Airway epithelial cell (primary cell): Measurements from ENCODE around the gene CYP27C1. TPM values are rescaled to one million over a fixed set of nuclear protein-coding genes. Genes with fewer than 3 reads are reported as not detected.

Experiments
- total RNA-seq: library from RNA; depleted of rRNA; stranded (reverse); fragments of >200 nt; gene quantifications from 2 replicates; pipeline ENCODE4 v1.2.3, GENCODE V29; 2015

The CYP27C1 gene, protein sequence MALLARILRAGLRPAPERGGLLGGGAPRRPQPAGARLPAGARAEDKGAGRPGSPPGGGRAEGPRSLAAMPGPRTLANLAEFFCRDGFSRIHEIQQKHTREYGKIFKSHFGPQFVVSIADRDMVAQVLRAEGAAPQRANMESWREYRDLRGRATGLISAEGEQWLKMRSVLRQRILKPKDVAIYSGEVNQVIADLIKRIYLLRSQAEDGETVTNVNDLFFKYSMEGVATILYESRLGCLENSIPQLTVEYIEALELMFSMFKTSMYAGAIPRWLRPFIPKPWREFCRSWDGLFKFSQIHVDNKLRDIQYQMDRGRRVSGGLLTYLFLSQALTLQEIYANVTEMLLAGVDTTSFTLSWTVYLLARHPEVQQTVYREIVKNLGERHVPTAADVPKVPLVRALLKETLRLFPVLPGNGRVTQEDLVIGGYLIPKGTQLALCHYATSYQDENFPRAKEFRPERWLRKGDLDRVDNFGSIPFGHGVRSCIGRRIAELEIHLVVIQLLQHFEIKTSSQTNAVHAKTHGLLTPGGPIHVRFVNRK
- total RNA-seq: 1.1 and 1.7 TPM in 2 replicates

DNA sequence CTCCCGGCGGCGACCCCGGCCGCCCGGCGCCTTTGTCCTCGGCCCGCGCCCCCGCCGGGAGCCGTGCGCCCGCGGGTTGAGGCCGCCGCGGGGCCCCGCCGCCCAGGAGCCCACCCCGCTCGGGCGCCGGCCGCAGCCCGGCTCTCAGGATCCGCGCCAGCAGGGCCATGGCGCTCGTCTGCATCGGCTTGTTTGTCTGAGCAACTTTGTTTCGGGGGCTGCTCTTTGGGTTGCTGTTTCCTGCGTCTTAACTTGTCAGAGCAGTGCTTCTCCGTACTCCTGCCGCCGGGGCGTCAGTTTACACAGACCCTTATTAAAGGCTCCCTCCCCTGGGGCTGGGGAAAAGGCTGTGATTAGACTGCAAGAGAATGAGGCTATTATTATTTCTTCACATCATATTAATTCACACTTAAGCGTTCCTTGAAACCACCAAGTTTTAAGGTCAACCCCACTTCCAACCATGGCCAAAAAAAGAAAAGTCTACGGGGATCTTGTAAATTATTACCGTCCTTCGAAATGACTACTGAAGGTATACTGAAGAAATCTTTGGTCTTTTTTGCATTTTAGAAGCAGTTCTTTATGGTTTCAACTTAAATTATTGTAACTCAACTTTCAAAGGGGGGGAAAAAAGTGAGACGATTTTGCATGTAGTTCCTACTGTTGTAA, at the start of gene CYP27C1:
CYP27C1 (minus strand) TSS at position 198 of the 666 bp plus-strand sequence; CDS start at position 169, 29 bp downstream.

Other genes with a start within 250 kb of the CYP27C1 start
- gene BIN1, start 113.1 kb downstream of the CYP27C1 start, total RNA-seq: 18.9 and 23.1 TPM in 2 replicates
- gene ERCC3, start 73.8 kb upstream of the CYP27C1 start, total RNA-seq: 17.9 and 23.1 TPM in 2 replicates
- 18.8 and 26.9 TPM in 2 replicates for gene MAP3K2, start 167.7 kb upstream of the CYP27C1 start, total RNA-seq
- 1.3 and 2.4 TPM in 2 replicates for gene PROC, start 198.1 kb upstream of the CYP27C1 start, total RNA-seq